Trophoblast cell (in vitro differentiated cells and primary cell): ENCODE results near the gene SH2B3.
"Not testable (repeated sequence)": the region's sequence is repeated elsewhere in the genome, so short reads cannot be mapped to it uniquely, and the experiment has no call there.

Experiments used
- DNase-seq, 2 donors: peaks; one replicate each; pipeline ENCODE4 v3.0.0-alpha.2; 2016
- H2AFZ ChIP-seq: 2 replicates; pipeline ENCODE4 v1.6.1; 2013; ENCODE audit warnings: low read length, moderate library complexity, mild to moderate bottlenecking; ENCODE audit not compliant: insufficient read depth, poor library complexity
- H2AK5ac ChIP-seq: 2 replicates; pipeline ENCODE4 v1.6.1; 2013; ENCODE audit warnings: mild to moderate bottlenecking, low read length
- H2BK120ac ChIP-seq: 2 replicates; pipeline ENCODE4 v1.6.1; 2013; ENCODE audit warnings: low read length, mild to moderate bottlenecking, moderate library complexity; ENCODE audit not compliant: insufficient read depth, poor library complexity
- H2BK12ac ChIP-seq: 2 replicates; pipeline ENCODE4 v1.6.1; 2013; ENCODE audit warnings: mild to moderate bottlenecking, low read length, moderate library complexity
- H2BK5ac ChIP-seq: 2 replicates; pipeline ENCODE4 v1.6.1; 2013; ENCODE audit warnings: low read length, low read depth, moderate library complexity, mild to moderate bottlenecking; ENCODE audit not compliant: poor library complexity
- H3K14ac ChIP-seq: 2 replicates; pipeline ENCODE4 v1.6.1; 2013; ENCODE audit warnings: mild to moderate bottlenecking, low read length
- H3K18ac ChIP-seq: 2 replicates; pipeline ENCODE4 v1.6.1; 2013; ENCODE audit warnings: mild to moderate bottlenecking, low read length
- H3K23ac ChIP-seq: 2 replicates; pipeline ENCODE4 v1.6.1; 2013; ENCODE audit warnings: low read length
- H3K27ac ChIP-seq: 2 replicates; pipeline ENCODE4 v1.5.1; 2013; ENCODE audit warnings: low read depth, mild to moderate bottlenecking, inconsistent platforms, low read length, moderate library complexity
- H3K27me3 ChIP-seq: 2 replicates; pipeline ENCODE4 v1.6.1; 2013; ENCODE audit warnings: inconsistent platforms, mild to moderate bottlenecking, low read length, moderate library complexity; ENCODE audit not compliant: insufficient read depth
- H3K36me3 ChIP-seq, 2 experiments: 1 replicate in 1 of 2; 2 replicates in 1 of 2; pipeline ENCODE4 v1.6.1; 2013; ENCODE audit warnings: low read length in 2 of 2, mild to moderate bottlenecking in 2 of 2, moderate library complexity in 1 of 2; ENCODE audit not compliant: insufficient read depth in 2 of 2, control insufficient read depth in 1 of 2
- H3K4ac ChIP-seq: 2 replicates; pipeline ENCODE4 v1.6.1; 2013; ENCODE audit warnings: low read depth, mild to moderate bottlenecking, low read length, moderate library complexity
- H3K4me1 ChIP-seq, 2 experiments: 1 replicate in 1 of 2; 2 replicates in 1 of 2; pipeline ENCODE4 v1.6.1; 2013; ENCODE audit warnings: low read length in 2 of 2, mild to moderate bottlenecking in 2 of 2, moderate library complexity in 1 of 2; ENCODE audit not compliant: insufficient read depth in 2 of 2, control insufficient read depth in 1 of 2
- H3K4me2 ChIP-seq: 2 replicates; pipeline ENCODE4 v1.6.1; 2013; ENCODE audit warnings: inconsistent platforms, mild to moderate bottlenecking, low read length, moderate library complexity
- H3K4me3 ChIP-seq: 2 replicates; pipeline ENCODE4 v1.5.1; 2013; ENCODE audit warnings: mild to moderate bottlenecking, low read depth, low read length, inconsistent platforms
- H3K79me1 ChIP-seq: one replicate; pipeline ENCODE4 v1.6.1; 2013; ENCODE audit warnings: low read length
- H3K79me2 ChIP-seq: 2 replicates; pipeline ENCODE4 v1.6.1; 2013; ENCODE audit warnings: low read length, mild to moderate bottlenecking; ENCODE audit not compliant: control insufficient read depth, insufficient read depth, poor library complexity
- H3K9ac ChIP-seq: 2 replicates; pipeline ENCODE4 v1.6.1; 2013; ENCODE audit warnings: mild to moderate bottlenecking, low read length
- H3K9me3 ChIP-seq: 2 replicates; pipeline ENCODE4 v1.6.1; 2013; ENCODE audit warnings: low read depth, mild to moderate bottlenecking, control low read depth, inconsistent platforms, low read length; ENCODE audit not compliant: insufficient read depth
- H4K12ac ChIP-seq: 2 replicates; pipeline ENCODE4 v1.6.1; 2013; ENCODE audit warnings: low read depth, mild to moderate bottlenecking, low read length, moderate library complexity
- H4K8ac ChIP-seq: 2 replicates; pipeline ENCODE4 v1.6.1; 2013; ENCODE audit warnings: low read depth, mild to moderate bottlenecking, low read length, moderate library complexity
- H4K91ac ChIP-seq: one replicate; pipeline ENCODE4 v1.6.1; 2013; ENCODE audit warnings: low read depth, mild to moderate bottlenecking, low read length, moderate library complexity
- WGBS: extraction: QIAGEN DNeasy Blood & Tissue Kit; methylation state at CpG from one replicate; pipeline ENCODE4 v1.1.7; 2013; ENCODE audit warnings: missing lambda C conversion rate; ENCODE audit not compliant: insufficient read length, insufficient coverage; ENCODE audit errors: extremely low coverage; 5-methylcytosine and 5-hydroxymethylcytosine counted together

The SH2B3 gene

DNA sequence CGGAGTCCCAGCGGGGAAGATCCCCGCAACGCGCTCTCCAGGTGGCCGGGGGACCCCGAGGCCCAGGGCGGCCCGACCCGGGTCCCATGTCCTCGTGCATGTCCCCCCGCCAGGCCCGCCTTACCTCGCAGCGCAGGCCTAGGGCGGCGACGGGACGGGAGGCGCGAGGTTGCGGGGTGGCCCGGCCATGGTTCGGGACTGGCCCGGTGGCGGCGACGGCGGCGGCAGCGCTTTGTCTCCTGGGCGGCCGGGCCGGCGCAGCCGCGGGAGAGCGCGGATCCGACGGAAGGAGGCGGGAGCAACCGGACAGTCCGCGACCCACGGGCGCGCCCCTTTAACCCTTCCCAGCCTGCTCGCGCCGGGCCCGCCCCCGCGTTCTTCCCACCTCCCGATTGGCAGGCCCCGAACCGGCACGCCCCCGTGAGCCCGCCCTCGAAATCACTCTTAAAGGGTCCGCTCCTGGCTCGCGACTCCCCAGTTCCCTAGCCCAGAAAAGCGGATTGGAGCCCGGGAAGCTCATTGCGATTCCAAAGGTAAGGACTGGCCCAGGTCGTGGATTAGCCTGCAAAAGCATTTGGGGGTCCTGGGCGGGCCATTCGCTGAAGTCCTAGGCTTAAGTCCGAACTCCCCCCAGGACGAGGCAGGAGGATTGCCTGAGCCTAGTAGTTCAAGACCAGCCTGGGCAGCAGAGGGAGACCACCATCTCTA is 36.8 kb upstream of the SH2B3 start, which contains the start of gene PHETA1:
PHETA1 (minus strand) TSS at position 308 of the 708 bp plus-strand sequence. CDS start 5,668 bp downstream, outside the sequence.
- peak within 1 kb of the TSS; percentile 35 for H2BK12ac ChIP-seq
- peak within 1 kb of the TSS; percentile 96 for H3K4me2 ChIP-seq
- H3K79me1 ChIP-seq, result peaks cover 8% of the 10 kb centered on the region
- H2BK5ac ChIP-seq, result peak within 1 kb of the TSS; percentile 11
- peak within 1 kb of the TSS; percentile 59 for H2BK120ac ChIP-seq
- no CpG with 5 or more reads among the region's 72 CpGs for WGBS
- H3K14ac ChIP-seq, result peak within 1 kb of the TSS; percentile 80
- H4K8ac ChIP-seq, result peak within 1 kb of the TSS; percentile 78
- H3K4me1 ChIP-seq, result peaks cover 14 to 16% of the 10 kb centered on the region in 2 experiments
- H3K9me3 ChIP-seq, result peaks cover 1% of the 10 kb centered on the region
- H3K4ac ChIP-seq, result peak within 1 kb of the TSS; percentile 43
- no peaks in the 10 kb centered on the region for H3K27me3 ChIP-seq
- peak; percentile 76 to 83 for DNase-seq
- peak within 1 kb of the TSS; percentile 81 for H3K18ac ChIP-seq
- no peak within 1 kb of the TSS for H3K23ac ChIP-seq
- peak within 1 kb of the TSS; percentile 74 for H4K12ac ChIP-seq
- H3K79me2 ChIP-seq, result peaks cover 7% of the 10 kb centered on the region
- peaks cover 5 to 13% of the 10 kb centered on the region in 2 experiments for H3K36me3 ChIP-seq
- peak within 1 kb of the TSS; percentile 63 for H2AK5ac ChIP-seq
- H4K91ac ChIP-seq, result peak within 1 kb of the TSS; percentile 62
- H3K4me3 ChIP-seq, result peak within 1 kb of the TSS; percentile 94
- peak within 1 kb of the TSS; percentile 90 for H2AFZ ChIP-seq
- no peak within 1 kb of the TSS for H3K27ac ChIP-seq
- peak within 1 kb of the TSS; percentile 74 for H3K9ac ChIP-seq

DNA sequence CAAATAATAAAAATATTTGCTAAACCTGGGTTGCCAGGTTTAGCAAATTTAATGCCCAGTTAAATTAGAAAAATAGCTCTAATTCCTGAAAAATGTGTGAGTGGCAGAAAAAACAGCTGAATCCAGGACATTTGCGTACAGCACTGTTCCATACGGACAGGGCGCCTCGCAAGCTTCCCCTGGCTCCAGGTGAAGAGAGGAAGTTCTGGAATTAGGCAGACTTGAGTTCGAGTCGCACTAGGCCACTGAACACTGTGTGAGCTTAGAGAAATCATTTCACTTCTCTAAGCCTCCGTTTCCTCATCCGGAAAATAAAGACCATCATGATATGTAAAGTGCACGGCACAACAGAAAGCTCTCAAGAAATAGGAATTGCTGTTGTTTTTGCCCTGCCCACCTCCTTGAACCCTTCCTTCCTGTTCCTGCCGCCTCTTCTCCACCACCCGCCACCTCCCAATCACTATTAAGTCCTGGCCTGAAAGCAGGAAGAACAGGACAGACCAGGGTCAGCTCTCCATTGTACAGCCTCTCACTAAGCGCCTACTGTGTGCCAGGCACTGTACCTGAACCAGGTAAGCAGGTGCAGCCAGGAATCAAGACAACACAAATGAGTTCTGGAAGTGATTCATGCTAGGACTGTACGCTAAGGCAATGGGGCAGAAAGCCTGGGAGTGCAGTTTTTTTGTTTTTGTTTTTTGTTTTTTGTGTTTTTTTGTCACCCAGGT is 36.1 kb upstream of the SH2B3 start:
- Histone ChIP-seq H2BK12ac (no peak overlapping the region), H3K14ac (no peak overlapping the region), H4K8ac (peak overlapping the region; percentile 78), H3K23ac (no peak overlapping the region), H2AFZ (no peak overlapping the region), H3K9me3 (peaks cover 1% of the 10 kb centered on the region), H3K4me2 (peak overlapping the region; percentile 54), H3K4me3 (no peak overlapping the region), H2AK5ac (no peak overlapping the region), H3K79me2 (peaks cover 7% of the 10 kb centered on the region), H2BK5ac (no peak overlapping the region), H3K27me3 (no peaks in the 10 kb centered on the region), H3K27ac (no peak overlapping the region), H4K12ac (no peak overlapping the region), H3K18ac (no peak overlapping the region), H3K4me1 (peaks cover 14 to 16% of the 10 kb centered on the region in 2 experiments), H3K9ac (no peak overlapping the region), H3K36me3 (peaks cover 5 to 13% of the 10 kb centered on the region in 2 experiments), H3K79me1 (peaks cover 8% of the 10 kb centered on the region), H2BK120ac (no peak overlapping the region), H4K91ac (no peak overlapping the region), H3K4ac (no peak overlapping the region)
- WGBS, result no CpG with 5 or more reads among the region's 13 CpGs
- peak in 1 of 2 donors; percentile 9 for DNase-seq

DNA sequence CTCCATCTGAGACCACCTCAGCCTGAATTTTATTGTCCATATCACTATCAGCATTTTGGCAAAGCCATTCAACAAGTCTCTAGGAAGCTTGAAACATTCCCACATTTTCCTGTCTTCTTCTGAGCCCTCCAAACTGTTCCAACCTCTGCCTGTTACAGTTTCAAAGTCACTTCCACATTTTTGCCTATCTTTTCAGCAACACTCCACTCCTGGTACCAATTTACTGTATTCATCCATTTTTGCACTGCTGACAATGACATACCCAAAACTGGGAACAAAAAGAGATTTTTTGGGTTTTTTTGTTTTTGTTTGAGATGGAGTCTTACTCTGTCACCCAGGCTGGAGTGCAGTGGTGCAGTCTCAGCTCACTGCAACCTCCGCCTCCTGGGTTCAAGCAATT is 32.5 kb upstream of the SH2B3 start:
- not testable (repeated sequence) for H4K12ac ChIP-seq, H4K8ac ChIP-seq, H3K27ac ChIP-seq, H2BK12ac ChIP-seq, H3K4me3 ChIP-seq, H3K27me3 ChIP-seq, H3K4me1 ChIP-seq, H2BK5ac ChIP-seq, H3K36me3 ChIP-seq, H3K18ac ChIP-seq, H3K14ac ChIP-seq, H3K79me2 ChIP-seq, H3K4me2 ChIP-seq, H3K9me3 ChIP-seq, H2AK5ac ChIP-seq, H3K79me1 ChIP-seq, DNase-seq, H4K91ac ChIP-seq, H3K23ac ChIP-seq, H3K4ac ChIP-seq, H3K9ac ChIP-seq, H2AFZ ChIP-seq, H2BK120ac ChIP-seq
- WGBS, result no CpG with 5 or more reads among the region's 1 CpG

DNA sequence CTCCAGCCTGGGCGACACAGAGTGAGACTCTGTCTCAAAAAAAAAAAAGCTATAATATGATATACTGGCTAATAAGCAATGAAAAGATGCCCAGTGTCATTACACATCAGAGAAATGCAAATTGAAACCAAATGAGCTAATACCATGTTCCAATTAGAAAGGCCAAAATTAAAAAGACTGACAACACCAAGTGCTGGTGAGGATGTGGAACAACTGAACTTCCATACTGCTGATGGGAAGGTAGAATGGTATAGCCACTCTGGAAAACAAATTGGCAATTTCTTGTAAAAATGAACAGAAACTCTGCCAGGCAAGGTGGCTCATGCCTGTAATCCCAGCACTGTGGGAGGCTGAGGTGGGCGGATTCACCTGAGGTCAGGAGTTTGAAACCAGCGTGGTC is 28.3 kb upstream of the SH2B3 start:
- no peak overlapping the region for H4K12ac ChIP-seq
- no peak overlapping the region for H3K4me2 ChIP-seq
- H3K4ac ChIP-seq, result no peak overlapping the region
- H3K9ac ChIP-seq, result no peak overlapping the region
- DNase-seq, result no peak
- no peak overlapping the region for H3K4me3 ChIP-seq
- H2BK5ac ChIP-seq, result no peak overlapping the region
- no CpG with 5 or more reads among the region's 3 CpGs for WGBS
- H3K18ac ChIP-seq, result no peak overlapping the region
- no peak overlapping the region for H2AFZ ChIP-seq
- peaks cover 4% of the 10 kb centered on the region for H3K27me3 ChIP-seq
- H3K27ac ChIP-seq, result no peak overlapping the region
- no peak overlapping the region for H2BK12ac ChIP-seq
- no peaks in the 10 kb centered on the region for H3K36me3 ChIP-seq
- H3K23ac ChIP-seq, result no peak overlapping the region
- no peaks in the 10 kb centered on the region for H3K4me1 ChIP-seq
- no peak overlapping the region for H2BK120ac ChIP-seq
- no peak overlapping the region for H4K91ac ChIP-seq
- H3K9me3 ChIP-seq, result peaks cover 4% of the 10 kb centered on the region
- H3K79me2 ChIP-seq, result no peaks in the 10 kb centered on the region
- no peak overlapping the region for H2AK5ac ChIP-seq
- H4K8ac ChIP-seq, result no peak overlapping the region
- no peaks in the 10 kb centered on the region for H3K79me1 ChIP-seq
- no peak overlapping the region for H3K14ac ChIP-seq
